Heart left ventricle (tissue), 13 donors: ENCODE data around the gene REV3L.

Experiments
- CTCF ChIP-seq, 12 donors: fragments of 200-600 bp; sonication (generic) in 4 of 12; IDR thresholded peaks; one replicate each; pipeline versions ENCODE4 v1.5.0 to v1.8.0; 2018 to 2022; ENCODE audit warnings: antibody characterized with exemption in 12 of 12, mild to moderate bottlenecking in 5 of 12
- POLR2A ChIP-seq, 2 donors: fragments of 450-650 bp; IDR thresholded peaks; one replicate each; pipeline ENCODE4 v1.6.1; 2017; ENCODE audit warnings: antibody characterized with exemption in 2 of 2, mild to moderate bottlenecking in 2 of 2, moderate library complexity in 2 of 2
- donor health status: ischemic (EF 13 %, LVEDD 7.1; RV severe dilation, severe dysfunction).
- donor health status: DM: no; HTN: yes; CAD: no.
- donor health status: DM: no; HTN: no; CAD: no.
- donor health status: ischemic (EF 25% LVEDD 6.9; RV normal size, moderate dysfunction).
- donor health status: ischemic (EF 25% LVEDD 5.7; RV mildly dilated, moderate dysfunction).
- donor health status: ischemic (EF 35%, LVEDD 5.7; RV mildly dilated, moderate dysfunction).
- donor health status: nonischemic (EF 11% LVEDD 7.7; RV severe dilation, severe dysfunction).
- donor health status: DM: yes; HTN: yes; CAD: no.
- donor health status: PGD.
- donor health status: ischemic (EF 29% LVEDD 5.4; RV normal size, mild dysfunction).
- donor health status: nonischemic (EF 23%, LVEDD 6.1; RV moderate dilation, normal function).

DNA sequence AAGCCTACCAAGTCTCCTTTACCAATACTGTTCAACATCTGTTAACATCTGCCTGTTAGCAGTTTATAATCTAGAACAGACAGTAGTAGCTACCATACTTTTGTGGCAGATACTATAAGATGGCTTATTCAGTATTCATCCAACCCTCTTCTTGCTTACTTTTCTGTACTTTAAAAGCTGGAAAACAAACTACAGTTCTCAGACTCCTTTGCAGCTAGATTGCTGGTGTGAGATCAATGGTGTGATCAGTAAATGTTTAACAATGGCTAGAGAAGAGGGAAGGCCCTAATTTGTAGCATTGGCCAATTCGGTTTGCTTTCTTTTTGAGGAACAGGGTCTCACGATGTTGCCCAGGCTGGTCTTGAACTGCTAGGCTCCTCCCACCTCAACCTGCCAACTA, 3.5 kb upstream of the REV3L start:
- TF ChIP-seq CTCF (IDR thresholded peaks at IDR 0.05) = no peak
- no peak for TF ChIP-seq POLR2A (IDR thresholded peaks at IDR 0.05)
